HCT116 (cell line): ENCODE data around the gene RMND5A. TPM values are rescaled to one million over a fixed set of nuclear protein-coding genes. Genes with fewer than 3 reads are reported as not detected.

Source experiments
- CBX3 ChIP-seq: IDR thresholded peaks from 2 replicates; pipeline ENCODE4 v1.6.1; 2012; ENCODE audit warnings: low read depth
- ELF1 ChIP-seq: IDR thresholded peaks from 2 replicates; pipeline ENCODE4 v1.6.1; 2012; ENCODE audit warnings: low read depth, borderline replicate concordance
- EZH2phosphoT487 ChIP-seq: fragments of 200-600 bp; IDR thresholded peaks from 2 replicates; pipeline ENCODE4 v1.6.1; 2018; ENCODE audit warnings: antibody characterized with exemption, borderline replicate concordance
- POLR2A ChIP-seq: IDR thresholded peaks from 2 replicates; pipeline ENCODE4 v1.7.0; 2011; ENCODE audit warnings: borderline replicate concordance; ENCODE audit not compliant: insufficient read depth, insufficient read length; ENCODE audit errors: extremely low read depth
- SIN3A ChIP-seq: IDR thresholded peaks from 2 replicates; pipeline ENCODE4 v1.6.1; 2012; ENCODE audit warnings: low read depth
- total RNA-seq: library from RNA; stranded (reverse); gene quantifications from one replicate; pipeline ENCODE4 v1.2.1, GENCODE V29; 2021; ENCODE audit not compliant: unreplicated experiment
- TF ChIP-seq, protein P1 (sequence below): IDR thresholded peaks from 2 replicates; pipeline ENCODE4 v1.6.1; 2011; ENCODE audit warnings: mild to moderate bottlenecking, low read length, moderate library complexity; ENCODE audit not compliant: insufficient replicate concordance; ENCODE audit errors: extremely low read depth

Gene RMND5A
- total RNA-seq, 1 experiment from 2014 or later: 32.4 TPM

GRCh38 chr2:86826951-86827350 is 106.9 kb downstream of the RMND5A start (continued):
- TF ChIP-seq, protein P1, sequence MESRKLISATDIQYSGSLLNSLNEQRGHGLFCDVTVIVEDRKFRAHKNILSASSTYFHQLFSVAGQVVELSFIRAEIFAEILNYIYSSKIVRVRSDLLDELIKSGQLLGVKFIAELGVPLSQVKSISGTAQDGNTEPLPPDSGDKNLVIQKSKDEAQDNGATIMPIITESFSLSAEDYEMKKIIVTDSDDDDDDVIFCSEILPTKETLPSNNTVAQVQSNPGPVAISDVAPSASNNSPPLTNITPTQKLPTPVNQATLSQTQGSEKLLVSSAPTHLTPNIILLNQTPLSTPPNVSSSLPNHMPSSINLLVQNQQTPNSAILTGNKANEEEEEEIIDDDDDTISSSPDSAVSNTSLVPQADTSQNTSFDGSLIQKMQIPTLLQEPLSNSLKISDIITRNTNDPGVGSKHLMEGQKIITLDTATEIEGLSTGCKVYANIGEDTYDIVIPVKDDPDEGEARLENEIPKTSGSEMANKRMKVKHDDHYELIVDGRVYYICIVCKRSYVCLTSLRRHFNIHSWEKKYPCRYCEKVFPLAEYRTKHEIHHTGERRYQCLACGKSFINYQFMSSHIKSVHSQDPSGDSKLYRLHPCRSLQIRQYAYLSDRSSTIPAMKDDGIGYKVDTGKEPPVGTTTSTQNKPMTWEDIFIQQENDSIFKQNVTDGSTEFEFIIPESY: no peak
- no peak for TF ChIP-seq CBX3
- TF ChIP-seq EZH2phosphoT487: no peak
- no peak for TF ChIP-seq POLR2A
- no peak for TF ChIP-seq ELF1
- TF ChIP-seq SIN3A: no peak
- TF ChIP-seq, all 23 proteins: peak for 0

Other genes starting within 250 kb of the RMND5A start
- gene CHMP3, start 156.8 kb upstream of the RMND5A start, total RNA-seq: 63.4 TPM
- 16.1 TPM for gene RNF103, start 96.4 kb upstream of the RMND5A start, total RNA-seq
- 0.76 TPM for gene CD8A, start 70.6 kb downstream of the RMND5A start, total RNA-seq
- 0.47 TPM for gene CD8B, start 141.6 kb downstream of the RMND5A start, total RNA-seq
- gene RGPD1, start 221.8 kb downstream of the RMND5A start, total RNA-seq: 0.32 TPM